ENCODE results near the gene C19orf47.

DNA sequence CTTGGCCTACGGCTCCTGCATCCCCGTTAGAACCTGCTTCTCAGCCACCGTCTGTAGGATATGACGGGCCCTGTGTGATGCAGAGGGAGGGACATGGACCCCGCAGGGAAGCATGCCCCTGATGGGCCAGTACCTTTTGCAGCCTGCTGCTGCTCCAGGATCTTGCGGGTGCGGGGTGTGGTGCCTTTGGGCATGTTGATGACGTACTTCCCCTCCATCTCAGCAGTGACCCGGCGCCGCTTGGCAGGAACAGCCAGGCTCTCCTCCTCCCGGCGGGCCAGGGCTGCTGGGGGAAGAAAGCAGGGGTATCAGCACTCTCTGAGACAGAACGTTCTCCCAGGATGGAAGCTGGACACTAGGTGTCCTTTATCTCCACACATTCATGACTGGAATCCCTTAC, 22.0 kb downstream of the C19orf47 start:
- no peak for TF ChIP-seq CTCF (conservative IDR thresholded peaks at IDR 0.05)
- no peak for TF ChIP-seq EZH2 (IDR thresholded peaks at IDR 0.05; ENCODE audit: low read depth)

All from PC-9 (cell line).